NT2/D1 (cell line): ENCODE data around the gene CERS6.

Experiments used
- SUZ12 ChIP-seq: IDR thresholded peaks from 2 replicates; pipeline ENCODE4 v1.6.1; 2011; ENCODE audit not compliant: insufficient read length, insufficient read depth; ENCODE audit errors: extremely low read depth
- YY1 ChIP-seq: IDR thresholded peaks from 2 replicates; pipeline ENCODE4 v1.6.1; 2011; ENCODE audit not compliant: insufficient read length, insufficient read depth
- ZNF274 ChIP-seq: IDR thresholded peaks from 2 replicates; pipeline ENCODE4 v1.6.1; 2011; ENCODE audit warnings: mild to moderate bottlenecking, low read depth, low read length

DNA sequence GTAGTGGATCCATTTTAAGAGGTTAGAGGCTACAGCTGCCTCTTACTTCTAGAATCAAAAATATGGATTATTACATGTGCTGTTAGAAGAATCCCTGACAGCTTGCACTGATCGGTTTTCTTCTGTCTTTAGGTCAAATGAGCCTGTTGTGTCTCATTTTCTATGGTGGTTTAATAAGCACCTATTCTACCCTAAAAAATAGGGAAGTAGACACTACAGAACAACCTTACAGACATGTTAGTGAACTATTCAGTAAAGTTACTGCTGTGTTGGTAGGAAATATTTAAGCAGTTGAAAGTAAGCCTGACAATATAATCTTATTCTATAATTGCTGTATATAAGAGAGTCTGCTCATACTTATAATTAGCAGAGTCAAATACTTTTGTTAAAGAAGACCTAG lies 177.8 kb downstream of the CERS6 start:
- no peak for TF ChIP-seq YY1
- no peak for TF ChIP-seq SUZ12
- TF ChIP-seq ZNF274 = no peak
